NOMO-1 treated with dmso at 0.1 percent for 144 hours (cell line): ENCODE measurements around the gene ADGRB2.

ENCODE experiments used
- DNase-seq: peaks from one replicate; lab custom pipeline; 2025; ENCODE audit not compliant: unreplicated experiment; lab: John Stamatoyannopoulos, UW

The ADGRB2 gene

DNA sequence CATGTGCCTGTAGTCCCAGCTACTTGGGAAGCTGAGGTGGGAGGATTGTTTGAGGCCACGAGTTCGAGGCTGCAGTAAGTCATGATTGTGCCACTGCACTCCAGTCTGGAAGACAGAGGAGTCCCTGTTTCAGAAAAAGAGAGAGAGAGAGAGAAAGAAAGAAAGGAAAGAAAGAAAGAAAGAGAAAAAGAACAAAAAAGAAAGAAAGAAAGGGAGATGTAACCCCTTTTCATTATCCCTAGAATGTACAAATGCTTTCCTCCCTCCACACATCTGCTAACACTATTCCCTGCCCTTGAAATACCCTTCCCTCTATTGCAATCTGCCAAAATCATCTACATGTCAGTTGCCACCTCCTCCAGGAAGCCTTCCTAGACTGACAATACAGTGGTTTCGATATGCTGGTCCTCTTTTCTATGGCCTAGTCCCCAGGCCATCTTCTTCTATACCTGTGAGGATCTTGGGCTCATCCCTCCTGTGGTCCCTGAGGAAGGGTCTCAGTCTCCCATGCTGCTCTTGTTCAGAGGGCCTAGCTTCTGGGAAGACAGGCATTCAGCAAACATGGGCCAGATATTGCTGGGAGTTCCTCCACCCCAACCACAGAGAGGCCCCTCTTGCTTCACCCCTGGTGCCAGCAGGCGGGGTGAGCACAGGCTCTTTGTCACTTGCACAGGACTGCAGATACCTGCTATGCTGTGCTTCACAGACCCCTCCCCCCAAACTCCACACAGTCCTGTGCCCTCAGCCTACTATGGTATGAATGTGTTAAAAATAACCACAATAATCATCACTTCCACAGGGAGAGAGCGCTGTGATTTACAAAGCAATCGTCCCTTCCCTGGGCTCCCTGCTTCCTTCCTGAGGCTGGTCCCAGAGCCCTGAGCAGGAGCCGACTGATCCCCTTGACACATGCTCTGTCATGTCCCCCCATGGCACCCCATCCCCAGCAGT lies 14.1 kb downstream of the ADGRB2 start:
- DNase-seq, result no peak

DNA sequence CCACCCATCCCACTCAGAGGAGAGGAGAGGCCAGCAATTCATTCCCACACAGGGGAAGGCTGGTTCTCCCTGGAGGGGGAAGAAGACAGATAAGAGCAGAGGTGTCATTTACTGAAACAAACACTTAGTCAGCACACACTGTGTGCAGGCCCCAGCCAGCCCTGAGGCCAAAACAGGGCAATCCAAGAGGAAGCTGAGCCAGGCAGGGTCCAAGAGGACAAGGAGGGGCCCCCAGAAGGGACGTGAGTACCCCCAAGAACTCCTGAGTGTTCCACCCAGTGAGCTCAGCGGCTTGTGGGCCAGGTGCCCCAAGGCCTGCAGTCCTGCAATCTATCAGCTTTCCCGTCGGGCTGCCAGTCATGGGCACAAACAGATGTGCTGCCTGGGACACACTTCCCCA lies 15.8 kb downstream of the ADGRB2 start:
- no peak for DNase-seq

DNA sequence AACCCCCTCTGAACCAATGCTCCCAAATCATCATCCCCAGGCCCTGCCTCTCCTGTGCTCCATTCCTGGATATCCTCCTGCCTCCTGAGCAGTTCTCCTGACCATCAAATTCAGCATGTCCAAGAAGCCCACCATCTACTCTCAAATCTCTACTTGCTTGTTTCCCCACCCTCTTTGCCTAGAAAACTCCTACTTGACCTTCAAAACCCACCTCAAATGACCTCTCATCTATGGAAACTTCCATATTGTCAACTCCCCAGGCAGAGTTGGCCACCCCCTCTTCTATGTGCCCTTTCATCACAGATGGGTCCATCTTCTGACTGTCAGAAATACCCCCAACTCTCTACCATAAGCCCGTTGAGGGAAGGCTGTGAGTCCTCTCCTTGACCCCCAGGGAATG lies 16.8 kb downstream of the ADGRB2 start:
- DNase-seq, result no peak

DNA sequence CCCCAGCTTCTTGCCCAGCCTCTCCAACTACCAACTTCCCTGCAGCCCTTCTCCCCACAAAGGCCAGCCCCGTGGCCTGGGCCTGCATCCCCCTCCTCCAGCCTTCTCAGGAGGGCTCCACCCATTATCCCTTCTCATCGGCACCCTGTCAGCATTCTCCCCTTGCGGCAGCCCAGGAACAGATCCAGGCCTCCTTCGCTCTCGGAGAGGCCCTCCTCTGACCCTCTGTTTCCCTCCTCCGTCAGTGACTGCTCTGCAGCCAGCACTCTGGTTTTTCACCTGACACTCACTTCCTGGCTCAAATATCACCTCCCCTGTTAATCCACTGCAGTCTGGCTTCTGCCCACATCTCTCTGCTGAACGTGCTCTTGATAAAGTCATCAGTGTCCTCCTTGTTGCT lies 17.5 kb downstream of the ADGRB2 start:
- no peak for DNase-seq

- DNase-seq, result no peak
These were observed 18.0 kb downstream of the ADGRB2 start for GRCh38 chr1:31745946-31746670.

- no peak for DNase-seq
These were observed 18.8 kb downstream of the ADGRB2 start for GRCh38 chr1:31745096-31745945.

DNA sequence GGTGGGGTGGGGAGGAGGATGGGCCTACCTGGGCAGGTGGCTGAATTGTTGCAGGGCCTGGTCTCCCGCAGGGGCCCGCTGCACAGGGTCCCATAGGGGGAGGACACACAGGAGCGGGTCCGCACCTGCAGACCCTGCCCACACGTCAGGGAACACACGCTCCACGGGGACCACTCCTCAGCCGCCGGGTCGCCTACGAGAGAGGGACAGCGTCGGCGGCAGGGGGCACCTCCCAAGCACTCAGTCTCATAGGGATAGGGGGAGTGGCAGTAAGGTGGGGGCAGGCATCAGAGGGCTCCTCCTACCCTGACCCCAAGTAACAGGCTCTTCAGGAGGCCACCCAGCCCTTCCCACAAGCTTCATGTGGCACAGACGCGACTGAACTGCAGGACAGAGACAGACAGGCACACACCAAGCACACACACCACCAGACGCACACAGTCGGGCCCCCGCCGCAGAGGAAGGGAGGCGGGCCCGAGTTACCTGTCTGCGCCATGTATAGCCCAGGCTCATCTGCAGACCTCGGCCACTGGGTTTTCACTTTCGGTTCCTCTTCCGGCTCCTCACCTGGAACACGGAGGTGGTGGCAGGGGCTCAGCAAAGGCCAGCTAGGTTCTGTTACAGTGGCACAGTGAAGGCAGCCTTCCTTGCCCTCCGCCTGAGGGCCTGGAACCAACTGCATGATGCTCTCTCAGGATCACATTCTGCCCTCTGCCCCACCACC lies 19.8 kb downstream of the ADGRB2 start:
- DNase-seq, result no peak

DNA sequence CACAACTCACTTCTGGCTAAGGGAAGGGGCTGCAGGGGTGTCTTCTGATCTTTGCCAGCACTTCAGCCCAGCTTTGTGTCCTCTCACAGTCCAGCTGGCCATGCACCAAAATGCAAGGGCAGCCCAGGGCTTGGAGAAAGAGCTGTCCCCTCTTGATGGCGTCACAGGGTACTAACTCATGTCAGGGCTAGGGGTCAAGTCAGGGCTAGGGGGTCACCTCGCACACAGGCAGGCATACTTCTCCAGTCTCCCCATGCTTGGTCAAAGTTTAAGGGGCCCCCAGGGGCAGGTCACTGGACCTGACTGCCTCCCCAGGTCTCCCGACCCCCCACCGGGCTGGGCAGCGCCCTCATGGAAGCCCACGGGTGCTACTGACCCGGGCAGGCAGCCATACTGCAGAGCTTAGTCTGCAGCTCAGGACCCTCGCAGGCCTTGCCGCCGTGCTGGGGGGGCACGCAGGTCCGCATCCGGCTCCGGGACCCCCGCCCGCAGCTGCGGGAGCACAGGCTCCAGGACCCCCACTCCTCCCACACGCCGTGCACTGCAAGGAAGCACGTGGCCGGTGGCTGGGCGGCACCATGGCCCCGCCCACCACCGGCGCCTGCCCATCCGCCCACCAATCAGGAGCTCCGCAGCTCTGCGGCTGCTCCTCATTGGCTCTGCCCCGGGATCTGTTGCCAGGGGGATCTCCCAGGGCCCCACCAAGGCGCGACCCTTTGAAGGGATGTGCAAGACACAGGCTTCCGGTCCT lies 21.5 kb downstream of the ADGRB2 start:
- no peak for DNase-seq

- DNase-seq, result no peak
These were observed 24.8 kb downstream of the ADGRB2 start for GRCh38 chr1:31739346-31739745.

DNA sequence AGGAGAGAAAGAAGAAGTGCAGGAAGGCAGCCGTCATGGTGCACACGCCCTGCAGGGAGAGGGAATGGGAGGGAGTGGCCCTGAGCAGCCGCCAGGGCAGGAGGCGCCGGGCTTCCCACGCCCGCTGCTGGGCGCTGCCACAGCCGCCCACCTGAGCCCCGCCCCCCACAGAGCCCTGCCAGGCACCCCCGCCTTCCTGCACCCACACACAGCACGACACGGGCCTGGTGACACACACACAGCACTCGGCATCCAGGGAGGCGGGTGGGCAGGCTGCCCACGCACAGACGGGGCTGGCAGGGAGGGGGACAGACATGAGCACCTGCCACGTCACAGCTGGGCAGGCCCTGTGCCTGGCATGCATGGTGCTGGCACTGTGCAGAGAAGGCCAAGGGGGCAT lies 27.5 kb downstream of the ADGRB2 start:
- no peak for DNase-seq

DNA sequence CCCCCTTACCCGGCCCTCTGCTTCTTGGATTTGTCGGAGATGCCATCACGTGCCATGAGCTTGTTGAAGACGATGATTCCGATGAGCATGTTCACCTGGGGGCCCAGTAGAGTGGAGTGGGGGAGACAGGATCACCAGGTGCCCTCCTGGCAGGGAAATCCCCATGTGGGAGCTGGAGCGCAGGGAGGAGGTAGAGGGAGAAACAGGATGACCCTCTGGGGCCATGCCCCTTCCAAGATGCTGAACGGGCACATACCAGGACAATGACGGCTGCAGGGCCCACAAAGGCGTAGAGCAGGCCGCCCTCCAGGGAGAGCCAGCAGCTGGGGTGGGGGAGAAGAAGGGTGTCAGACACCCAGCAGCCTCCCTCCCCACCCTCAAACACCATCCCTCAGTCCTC lies 28.6 kb downstream of the ADGRB2 start:
- DNase-seq, result no peak

DNA sequence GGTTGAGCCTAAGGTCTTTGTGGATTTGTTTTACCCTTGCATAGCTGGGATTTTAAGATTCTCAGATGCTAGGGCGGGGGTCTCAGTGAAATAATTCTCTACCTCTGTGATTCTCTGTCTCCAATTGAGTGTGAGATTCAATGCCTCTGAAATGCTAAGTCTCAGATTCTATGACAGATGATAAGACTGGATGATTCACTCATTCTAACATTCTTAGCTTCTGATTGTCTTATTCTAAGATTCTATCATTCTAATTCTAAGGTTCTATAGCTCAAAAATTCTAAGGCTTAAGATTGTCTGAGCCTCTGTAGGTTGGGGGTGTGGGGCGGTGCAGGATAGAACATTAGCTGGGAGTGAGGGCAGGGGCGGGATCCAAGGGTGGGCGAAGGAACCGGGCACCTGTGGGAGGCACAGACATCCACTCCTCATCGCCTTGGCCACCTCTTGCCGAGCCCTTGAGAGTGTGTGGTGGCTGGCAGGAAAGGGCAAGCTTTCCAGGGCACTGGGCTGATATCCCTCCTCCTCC lies 29.5 kb downstream of the ADGRB2 start:
- DNase-seq, result no peak

DNA sequence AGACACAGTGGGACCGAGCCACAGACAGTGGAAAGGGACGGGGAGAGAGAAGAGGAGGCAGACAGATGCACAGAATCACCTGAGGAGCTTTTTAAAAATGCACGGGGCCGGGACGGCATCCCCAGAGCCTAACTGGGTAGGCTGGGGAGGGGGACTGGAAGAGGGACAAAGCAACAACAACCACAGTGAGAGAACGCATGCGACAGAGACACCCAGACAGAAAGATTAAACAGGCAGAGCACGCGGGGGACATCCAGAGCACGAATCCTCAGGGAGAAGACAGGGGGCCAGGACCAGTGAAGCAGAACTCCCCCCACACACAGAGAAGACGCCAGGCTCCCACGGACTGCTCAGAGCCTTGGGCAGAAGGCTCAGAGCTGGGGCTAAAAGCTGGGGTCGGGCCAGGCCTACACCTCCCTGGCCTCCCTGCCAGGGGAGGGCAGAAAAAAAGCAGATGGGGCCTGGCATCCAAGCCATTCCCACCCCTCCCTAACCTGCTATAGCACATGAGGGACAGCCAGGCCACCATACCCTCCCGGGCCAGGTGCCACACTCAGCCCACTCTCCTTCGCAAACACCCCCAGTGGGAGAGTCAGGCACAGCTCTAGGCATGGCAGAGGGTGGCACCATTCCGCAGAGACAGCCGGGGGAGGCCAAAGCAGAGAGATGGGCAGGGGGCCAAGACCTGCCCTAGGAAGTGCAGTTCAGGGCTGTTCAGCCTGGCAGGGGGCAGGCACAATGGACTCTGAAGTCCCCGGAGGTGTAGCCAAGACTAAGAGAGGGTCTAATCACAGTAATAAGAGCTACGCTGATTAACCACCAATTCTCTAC lies 30.5 kb downstream of the ADGRB2 start:
- no peak for DNase-seq

DNA sequence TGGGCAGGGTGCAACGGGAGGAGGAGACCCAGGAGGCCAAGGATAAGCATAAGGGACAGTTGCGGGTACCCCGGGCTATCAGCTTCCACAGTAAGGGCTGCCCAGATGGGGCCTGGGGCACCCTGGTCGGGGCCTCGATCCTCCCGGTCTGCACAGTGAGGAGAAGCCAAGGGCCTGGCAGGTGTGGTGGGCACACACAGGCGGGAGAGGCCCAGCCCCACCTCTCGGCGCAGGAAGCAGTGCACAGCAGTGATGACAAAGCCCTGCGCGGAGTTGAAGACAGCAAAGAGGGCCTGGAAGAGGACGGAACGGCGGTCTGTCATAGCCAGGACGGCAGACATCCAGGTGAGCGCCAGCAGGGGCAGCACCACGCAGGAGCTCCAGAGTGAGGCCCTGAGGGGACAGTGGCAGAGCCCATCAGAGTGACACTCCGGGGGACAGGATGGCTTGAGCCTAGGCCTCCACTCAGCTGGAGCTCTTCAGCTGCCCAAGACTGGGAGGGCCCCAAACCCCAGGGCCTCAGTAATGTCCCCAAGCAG lies 31.3 kb downstream of the ADGRB2 start:
- no peak for DNase-seq

DNA sequence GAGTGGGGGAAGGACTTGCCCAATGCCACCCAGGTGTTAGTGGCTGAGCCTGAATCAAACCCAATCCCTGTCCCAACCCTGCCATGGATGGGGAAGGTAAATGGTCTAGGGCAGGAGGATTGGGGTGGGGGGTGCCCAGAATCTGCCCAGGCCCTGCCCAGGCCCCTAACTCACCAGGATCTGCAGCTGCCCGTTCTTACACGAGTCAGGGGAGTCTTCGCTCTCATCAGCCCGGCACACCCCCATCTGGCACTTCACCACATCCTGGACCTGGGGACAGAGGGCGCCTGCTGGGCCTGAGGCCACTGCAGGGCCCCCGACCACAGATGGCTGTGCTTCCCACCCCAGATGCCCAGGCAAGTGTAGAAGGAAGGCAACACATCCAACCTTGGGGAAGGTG lies 31.8 kb downstream of the ADGRB2 start:
- DNase-seq, result no peak

- DNase-seq, result no peak
These were observed 33.0 kb downstream of the ADGRB2 start for GRCh38 chr1:31731049-31731565.

DNA sequence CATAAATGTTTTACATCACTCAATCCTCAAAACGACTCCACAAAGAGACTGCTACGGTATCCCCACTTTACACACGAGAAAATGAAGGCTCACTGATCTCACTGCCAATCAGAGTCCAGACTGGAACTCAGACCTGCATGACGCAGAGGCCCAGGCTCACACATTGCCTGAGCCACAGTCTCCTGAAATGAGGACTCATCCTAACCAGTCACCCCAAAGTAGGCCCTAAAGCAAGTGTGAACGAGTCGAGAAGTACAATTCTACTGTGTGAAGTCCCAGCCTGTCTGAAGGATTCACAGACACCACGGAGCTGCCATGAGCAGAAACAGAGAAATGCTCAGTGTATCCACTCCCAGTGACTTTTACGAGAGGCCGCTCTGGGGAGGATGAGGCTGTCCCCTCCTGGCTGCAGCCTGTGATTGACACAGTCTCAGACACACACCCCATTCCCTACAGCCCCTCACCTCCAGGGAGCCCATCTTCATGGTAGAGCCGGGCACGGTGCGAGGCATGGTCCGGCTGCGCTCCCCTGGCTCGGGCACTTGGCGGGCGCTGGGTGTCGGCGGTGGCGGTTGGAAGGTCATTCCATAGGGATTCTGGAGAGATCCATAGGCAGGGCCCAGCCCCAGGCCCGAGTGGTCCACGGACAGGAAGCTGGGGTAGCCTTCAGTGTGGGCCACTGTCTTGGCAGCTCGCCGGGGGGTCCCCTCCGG lies 33.6 kb downstream of the ADGRB2 start:
- DNase-seq, result no peak

DNA sequence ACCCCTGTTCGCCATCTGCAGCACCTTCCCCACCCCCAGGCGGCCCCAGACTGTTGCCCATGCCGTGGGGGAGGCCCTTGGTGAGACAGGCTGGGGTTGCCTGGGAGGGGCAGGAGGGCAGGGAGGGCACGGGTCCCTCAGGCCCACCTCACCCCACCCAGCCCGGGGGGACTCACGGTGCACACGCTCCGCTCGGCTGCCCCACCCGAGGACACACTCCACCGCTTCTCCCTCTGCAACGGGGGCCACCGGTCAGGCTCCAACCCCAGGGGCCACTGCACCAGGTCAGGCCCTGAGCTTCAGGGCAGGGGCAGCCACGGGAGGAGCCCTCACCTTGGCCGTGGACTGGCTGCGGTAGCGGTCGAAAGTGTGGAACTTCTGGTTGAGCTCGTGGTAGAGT lies 36.3 kb downstream of the ADGRB2 start:
- DNase-seq, result no peak
